H1 (cell line): Measurements from ENCODE around the gene NID1.

Experiments
- EP300 ChIP-seq, 2 experiments: IDR thresholded peaks; 1 replicate in 1 of 2; 2 replicates in 1 of 2; pipeline ENCODE4 v1.6.1; 2011 to 2012; ENCODE audit warnings: low read depth in 2 of 2, low read length in 2 of 2, mild to moderate bottlenecking in 2 of 2, borderline replicate concordance in 1 of 2, inconsistent platforms in 1 of 2, moderate library complexity in 1 of 2
- GABPA ChIP-seq: IDR thresholded peaks from 2 replicates; pipeline ENCODE4 v1.6.1; 2011; ENCODE audit warnings: mild to moderate bottlenecking, low read length, moderate library complexity, borderline replicate concordance; ENCODE audit not compliant: insufficient read depth
- JUN ChIP-seq: IDR thresholded peaks from 2 replicates; pipeline ENCODE4 v1.6.1; 2011; ENCODE audit warnings: low read depth, mild to moderate bottlenecking, improper control_type of control experiment, low read length
- JUND ChIP-seq: IDR thresholded peaks from 2 replicates; pipeline ENCODE4 v1.6.1; 2011; ENCODE audit warnings: mild to moderate bottlenecking, improper control_type of control experiment, low read length
- NRF1 ChIP-seq: IDR thresholded peaks from 2 replicates; pipeline ENCODE4 v1.6.1; 2011; ENCODE audit warnings: mild to moderate bottlenecking, low read depth, low read length, improper control_type of control experiment
- POLR2A ChIP-seq, 2 experiments: IDR thresholded peaks; 1 replicate in 1 of 2; 2 replicates in 1 of 2; pipeline ENCODE4 v1.6.1; 2011; ENCODE audit warnings: low read depth in 2 of 2, low read length in 2 of 2, mild to moderate bottlenecking in 2 of 2; ENCODE audit errors: control extremely low read depth in 1 of 2
- POLR2AphosphoS5 ChIP-seq: IDR thresholded peaks from 2 replicates; pipeline ENCODE4 v1.6.1; 2011; ENCODE audit warnings: low read depth, low read length
- SP1 ChIP-seq: IDR thresholded peaks from 2 replicates; pipeline ENCODE4 v1.6.1; 2011; ENCODE audit warnings: low read depth, low read length
- SP2 ChIP-seq: IDR thresholded peaks from 2 replicates; pipeline ENCODE4 v1.6.1; 2012; ENCODE audit warnings: mild to moderate bottlenecking, low read length, inconsistent platforms
- TAF1 ChIP-seq: IDR thresholded peaks from 2 replicates; pipeline ENCODE4 v1.6.1; 2011; ENCODE audit warnings: mild to moderate bottlenecking, low read depth, low read length
- TCF12 ChIP-seq: IDR thresholded peaks from 2 replicates; pipeline ENCODE4 v1.6.1; 2011; ENCODE audit warnings: low read depth, mild to moderate bottlenecking, low read length
- YY1 ChIP-seq: IDR thresholded peaks from 2 replicates; pipeline ENCODE4 v1.6.1; 2011; ENCODE audit warnings: low read depth, mild to moderate bottlenecking, low read length
- TF ChIP-seq, protein P1 (sequence below), 3 experiments: IDR thresholded peaks; 1 replicate in 2 of 3; 2 replicates in 1 of 3; pipeline versions ENCODE4 v1.5.1 to v1.6.1; 2011; ENCODE audit warnings: low read length in 3 of 3, mild to moderate bottlenecking in 3 of 3, inconsistent platforms in 2 of 3, low read depth in 1 of 3, moderate library complexity in 1 of 3; ENCODE audit not compliant: insufficient read depth in 1 of 3; ENCODE audit errors: control extremely low read depth in 1 of 3

DNA sequence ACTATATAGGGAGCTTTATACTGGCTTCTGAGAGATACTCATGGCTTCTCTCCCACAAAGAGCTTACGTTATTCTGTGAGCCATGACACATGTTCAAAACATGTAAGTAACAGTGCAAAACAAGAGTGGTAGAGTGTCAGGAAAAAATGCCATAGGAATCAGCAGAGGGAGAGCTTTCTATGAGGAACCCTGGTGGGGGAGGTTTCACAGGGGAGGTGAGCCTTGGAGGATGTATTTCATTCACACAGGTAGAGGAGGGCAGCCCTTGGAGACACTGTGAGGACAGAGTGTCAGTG lies 125.5 kb downstream of the NID1 start:
- TF ChIP-seq POLR2A (IDR thresholded peaks at IDR 0.05; ENCODE audit: control extremely low read depth in 1 of 2, low read depth in 2 of 2, low read length in 2 of 2) (no peak), JUN (no peak), EP300 (IDR thresholded peaks at IDR 0.05; ENCODE audit: borderline replicate concordance in 1 of 2, low read depth in 2 of 2, low read length in 2 of 2) (no peak), GABPA (no peak), YY1 (no peak), POLR2AphosphoS5 (no peak), TAF1 (no peak), NRF1 (no peak), SP1 (no peak), SP2 (no peak), JUND (no peak), TCF12 (no peak)
- TF ChIP-seq, protein P1, sequence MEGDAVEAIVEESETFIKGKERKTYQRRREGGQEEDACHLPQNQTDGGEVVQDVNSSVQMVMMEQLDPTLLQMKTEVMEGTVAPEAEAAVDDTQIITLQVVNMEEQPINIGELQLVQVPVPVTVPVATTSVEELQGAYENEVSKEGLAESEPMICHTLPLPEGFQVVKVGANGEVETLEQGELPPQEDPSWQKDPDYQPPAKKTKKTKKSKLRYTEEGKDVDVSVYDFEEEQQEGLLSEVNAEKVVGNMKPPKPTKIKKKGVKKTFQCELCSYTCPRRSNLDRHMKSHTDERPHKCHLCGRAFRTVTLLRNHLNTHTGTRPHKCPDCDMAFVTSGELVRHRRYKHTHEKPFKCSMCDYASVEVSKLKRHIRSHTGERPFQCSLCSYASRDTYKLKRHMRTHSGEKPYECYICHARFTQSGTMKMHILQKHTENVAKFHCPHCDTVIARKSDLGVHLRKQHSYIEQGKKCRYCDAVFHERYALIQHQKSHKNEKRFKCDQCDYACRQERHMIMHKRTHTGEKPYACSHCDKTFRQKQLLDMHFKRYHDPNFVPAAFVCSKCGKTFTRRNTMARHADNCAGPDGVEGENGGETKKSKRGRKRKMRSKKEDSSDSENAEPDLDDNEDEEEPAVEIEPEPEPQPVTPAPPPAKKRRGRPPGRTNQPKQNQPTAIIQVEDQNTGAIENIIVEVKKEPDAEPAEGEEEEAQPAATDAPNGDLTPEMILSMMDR (IDR thresholded peaks at IDR 0.05; ENCODE audit: control extremely low read depth in 1 of 3, insufficient read depth in 1 of 3, low read depth in 1 of 3, low read length in 3 of 3), result no peak
